Measurements from ENCODE around the gene DPEP1.
"Not testable (repeated sequence)": the region's sequence is repeated elsewhere in the genome, so short reads cannot be mapped to it uniquely, and the experiment has no call there.

Gene DPEP1

GRCh38 chr16:89613231-89613953 lies at the start of gene DPEP1:
Gene DPEP1, plus strand, starts transcription at chr16:89613642. Its CDS starts 16,769 bp downstream, at chr16:89630411.
- no peak for DNase-seq (ENCODE audit: low read depth in 2 of 3, low spot score in 1 of 3)

- DNase-seq (ENCODE audit: low read depth in 2 of 3, low spot score in 1 of 3): no peak
Observed at GRCh38 chr16:89564476-89565255, 48.8 kb upstream of the DPEP1 start.

- DNase-seq (ENCODE audit: low read depth in 2 of 3, low spot score in 1 of 3): no peak
Observed at GRCh38 chr16:89565256-89565505, 48.3 kb upstream of the DPEP1 start.

- peak in 2 of 3 donors; percentile 62 to 67 for DNase-seq (ENCODE audit: low read depth in 2 of 3, low spot score in 1 of 3)
Observed at GRCh38 chr16:89565506-89566372, 47.7 kb upstream of the DPEP1 start.

- no peak for DNase-seq (ENCODE audit: low read depth in 2 of 3, low spot score in 1 of 3)
Observed at GRCh38 chr16:89567656-89568594, 45.5 kb upstream of the DPEP1 start.

- DNase-seq (ENCODE audit: low read depth in 2 of 3, low spot score in 1 of 3): no peak
Observed at GRCh38 chr16:89569506-89570341, 43.7 kb upstream of the DPEP1 start.

GRCh38 chr16:89570342-89570923 lies 43.0 kb upstream of the DPEP1 start:
- DNase-seq (ENCODE audit: low read depth in 2 of 3, low spot score in 1 of 3): no peak

GRCh38 chr16:89570983-89571598 lies 42.4 kb upstream of the DPEP1 start:
- not testable (repeated sequence) for DNase-seq (ENCODE audit: low read depth in 2 of 3, low spot score in 1 of 3)

GRCh38 chr16:89571636-89572035 lies 41.8 kb upstream of the DPEP1 start:
- no peak for DNase-seq (ENCODE audit: low read depth in 2 of 3, low spot score in 1 of 3)

GRCh38 chr16:89572073-89572484 lies 41.4 kb upstream of the DPEP1 start:
- no peak for DNase-seq (ENCODE audit: low read depth in 2 of 3, low spot score in 1 of 3)

GRCh38 chr16:89572485-89573205 lies 40.8 kb upstream of the DPEP1 start:
- DNase-seq (ENCODE audit: low read depth in 2 of 3, low spot score in 1 of 3): no peak

- no peak for DNase-seq (ENCODE audit: low read depth in 2 of 3, low spot score in 1 of 3)
Observed at GRCh38 chr16:89573826-89574680, 39.4 kb upstream of the DPEP1 start.

- DNase-seq (ENCODE audit: low read depth in 2 of 3, low spot score in 1 of 3): peak in 2 of 3 donors; percentile 50 to 61
Observed at GRCh38 chr16:89574681-89575246, 38.7 kb upstream of the DPEP1 start.

- no peak for DNase-seq (ENCODE audit: low read depth in 2 of 3, low spot score in 1 of 3)
Observed at GRCh38 chr16:89575247-89576152, 37.9 kb upstream of the DPEP1 start, which contains the start of gene CPNE7. Gene CPNE7, plus strand, starts transcription at chr16:89575758. Its CDS starts 140 bp downstream, at chr16:89575898.

- no peak for DNase-seq (ENCODE audit: low read depth in 2 of 3, low spot score in 1 of 3)
Observed at GRCh38 chr16:89576153-89577054, 37.0 kb upstream of the DPEP1 start.
